Spinal cord (tissue), 10 donors: ENCODE results near the gene YEATS4. TPM values are rescaled to one million over a fixed set of nuclear protein-coding genes. Genes with fewer than 3 reads are reported as not detected.

Experiments
- DNase-seq, 6 donors: peaks; one replicate each; pipeline versions ENCODE4 v3.0.0 to v3.0.0-alpha.2; 2013 to 2015; ENCODE audit warnings: low spot score in 6 of 6, low read depth in 4 of 6
- H3K27ac ChIP-seq: one replicate; pipeline ENCODE4 v1.5.1; 2013; ENCODE audit warnings: low read depth, low read length, control low read depth
- H3K27me3 ChIP-seq: one replicate; pipeline ENCODE4 v1.6.1; 2013; ENCODE audit warnings: low read length; ENCODE audit not compliant: control insufficient read depth, insufficient read depth
- H3K36me3 ChIP-seq: one replicate; pipeline ENCODE4 v1.6.1; 2013; ENCODE audit warnings: low read length; ENCODE audit not compliant: control insufficient read depth, insufficient read depth
- H3K4me1 ChIP-seq: one replicate; pipeline ENCODE4 v1.6.1; 2013; ENCODE audit warnings: low read length; ENCODE audit not compliant: control insufficient read depth, insufficient read depth
- H3K4me3 ChIP-seq: one replicate; pipeline ENCODE4 v1.5.1; 2013; ENCODE audit warnings: low read depth, low read length, control low read depth
- H3K9me3 ChIP-seq: one replicate; pipeline ENCODE4 v1.6.1; 2013; ENCODE audit warnings: low read length; ENCODE audit not compliant: control insufficient read depth, insufficient read depth
- WGBS: methylation state at CpG from one replicate; pipeline ENCODE4 v1.1.5; 2013; ENCODE audit warnings: missing lambda C conversion rate; ENCODE audit not compliant: insufficient coverage; 5-methylcytosine and 5-hydroxymethylcytosine counted together
- polyA plus RNA-seq, 2 donors: library from polyadenylated mRNA; unstranded; fragments of 120-200 nt; gene quantifications; one replicate each; pipeline ENCODE4 v1.2.1, GENCODE V29; 2013; ENCODE audit not compliant: insufficient read length in 2 of 2
- total RNA-seq, 2 donors: library from RNA; depleted of rRNA in 1 of 2; stranded (reverse); fragments of 120-200 nt in 1 of 2; fragments of >200 nt in 1 of 2; gene quantifications; one replicate each; pipeline versions ENCODE4 v1.2.3 to v1.2.4, GENCODE V29; 2013 to 2014
- donor health status: healthy.

Gene YEATS4
- total and polyA plus RNA-seq, 4 donors: 21.7 to 29.8 (median 27.4) TPM

- Histone ChIP-seq H3K36me3 (no peaks in the 10 kb centered on the region), H3K4me1 (no peaks in the 10 kb centered on the region), H3K27me3 (no peaks in the 10 kb centered on the region), H3K27ac (no peak overlapping the region), H3K4me3 (no peak overlapping the region), H3K9me3 (no peaks in the 10 kb centered on the region)
- DNase-seq: no peak
- WGBS: no CpG with 5 or more reads among the region's 3 CpGs
Measured at GRCh38 chr12:69385038-69385437, 25.5 kb downstream of the YEATS4 start.

GRCh38 chr12:69386921-69387320, 27.4 kb downstream of the YEATS4 start:
- H3K4me1 ChIP-seq: no peaks in the 10 kb centered on the region
- 100% methylated on average over 1 of the region's 2 CpGs for WGBS

GRCh38 chr12:69388371-69388770, 28.8 kb downstream of the YEATS4 start:
- H3K9me3 ChIP-seq: no peaks in the 10 kb centered on the region
- H3K36me3 ChIP-seq: no peaks in the 10 kb centered on the region
- no peaks in the 10 kb centered on the region for H3K4me1 ChIP-seq
- no CpG with 5 or more reads among the region's 1 CpG for WGBS
- no peak overlapping the region for H3K27ac ChIP-seq
- no peak overlapping the region for H3K4me3 ChIP-seq
- H3K27me3 ChIP-seq: no peaks in the 10 kb centered on the region
- peak in 5 of 6 donors; percentile 11 to 81 (median 25) for DNase-seq

More at GRCh38 chr12:69386921-69387320, 27.4 kb downstream of the YEATS4 start:
- Histone ChIP-seq H3K36me3 (no peaks in the 10 kb centered on the region), H3K9me3 (no peaks in the 10 kb centered on the region), H3K27ac (no peak overlapping the region), H3K27me3 (no peaks in the 10 kb centered on the region), H3K4me3 (no peak overlapping the region)
- DNase-seq: no peak

- DNase-seq: no peak
- no peak overlapping the region for H3K27ac ChIP-seq
- WGBS: no CpG with 5 or more reads among the region's 1 CpG
- H3K4me3 ChIP-seq: no peak overlapping the region
- H3K36me3 ChIP-seq: no peaks in the 10 kb centered on the region
- no peaks in the 10 kb centered on the region for H3K27me3 ChIP-seq
- no peaks in the 10 kb centered on the region for H3K4me1 ChIP-seq
- H3K9me3 ChIP-seq: no peaks in the 10 kb centered on the region
Measured at GRCh38 chr12:69389831-69390230, 30.3 kb downstream of the YEATS4 start.

DNA sequence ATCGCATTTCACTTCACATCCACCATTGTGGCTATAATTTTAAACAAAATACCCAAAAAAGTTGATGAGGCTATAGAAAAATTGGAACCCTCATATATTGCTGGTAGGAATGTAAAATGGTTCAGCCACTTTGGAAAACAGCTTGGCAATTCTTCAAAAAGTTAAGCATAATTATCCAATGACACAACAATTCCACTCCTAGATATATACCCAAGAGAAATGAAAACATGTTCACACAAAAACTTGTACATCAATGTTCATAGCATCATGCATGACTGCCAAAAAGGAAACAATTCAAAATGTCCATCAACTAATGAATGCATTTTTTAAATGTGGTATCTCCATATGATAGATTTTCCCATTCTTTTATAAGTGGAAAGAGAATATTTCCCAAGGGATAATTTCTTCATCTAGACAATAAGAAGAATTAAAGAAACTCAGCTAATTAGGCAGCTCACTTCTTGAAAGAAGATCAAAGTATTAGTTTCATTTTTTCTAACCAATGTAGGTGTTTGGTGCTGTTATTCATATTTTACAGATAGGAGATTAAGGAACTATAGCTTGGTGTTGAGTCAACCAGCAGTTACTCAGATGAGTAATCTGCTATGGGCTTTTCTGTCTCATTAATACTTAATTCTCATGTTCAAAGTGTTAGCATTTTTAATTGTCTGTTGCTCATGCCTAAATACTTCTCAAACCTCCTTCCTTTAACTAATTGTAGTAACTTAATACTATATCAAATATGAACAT, 32.8 kb downstream of the YEATS4 start:
- no peaks in the 10 kb centered on the region for H3K36me3 ChIP-seq

DNA sequence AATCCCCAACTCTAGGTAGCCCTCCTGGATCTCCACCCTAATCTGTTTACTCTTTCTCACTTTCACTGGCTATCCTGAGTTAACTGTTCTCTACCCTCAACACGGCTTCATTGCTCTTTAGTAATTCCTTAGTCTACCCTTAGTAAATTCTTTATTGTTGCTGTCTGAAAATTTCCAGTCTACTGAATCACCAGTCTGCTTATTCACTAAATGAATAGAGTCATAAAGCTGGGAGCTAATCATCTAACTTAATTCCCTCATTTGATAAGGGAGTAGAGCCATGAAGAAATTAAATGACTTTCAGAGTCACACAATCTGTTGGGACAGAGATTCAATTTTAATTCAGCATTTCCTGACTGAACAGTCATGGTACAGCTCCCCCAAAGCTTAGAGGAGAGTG, 36.5 kb downstream of the YEATS4 start:
- Histone ChIP-seq H3K27me3 (no peaks in the 10 kb centered on the region), H3K36me3 (no peaks in the 10 kb centered on the region), H3K9me3 (peaks cover 4% of the 10 kb centered on the region), H3K4me3 (no peak overlapping the region), H3K4me1 (no peaks in the 10 kb centered on the region), H3K27ac (no peak overlapping the region)
- peak in 1 of 6 donors; percentile 32 for DNase-seq
- WGBS: no CpG with 5 or more reads among the region's 1 CpG

More for the DNA sequence above, 32.8 kb downstream of the YEATS4 start:
- H3K4me3 ChIP-seq: no peak overlapping the region
- peaks cover 4% of the 10 kb centered on the region for H3K9me3 ChIP-seq
- no peak for DNase-seq
- no CpG with 5 or more reads among the region's 1 CpG for WGBS
- no peaks in the 10 kb centered on the region for H3K4me1 ChIP-seq
- H3K27me3 ChIP-seq: no peaks in the 10 kb centered on the region
- no peak overlapping the region for H3K27ac ChIP-seq

GRCh38 chr12:69396963-69397362, 37.4 kb downstream of the YEATS4 start:
- H3K27ac ChIP-seq: no peak overlapping the region
- no peaks in the 10 kb centered on the region for H3K36me3 ChIP-seq
- no peaks in the 10 kb centered on the region for H3K4me1 ChIP-seq
- no peak for DNase-seq
- no peak overlapping the region for H3K4me3 ChIP-seq
- peaks cover 4% of the 10 kb centered on the region for H3K9me3 ChIP-seq
- WGBS: no CpG with 5 or more reads among the region's 3 CpGs
- H3K27me3 ChIP-seq: no peaks in the 10 kb centered on the region

DNA sequence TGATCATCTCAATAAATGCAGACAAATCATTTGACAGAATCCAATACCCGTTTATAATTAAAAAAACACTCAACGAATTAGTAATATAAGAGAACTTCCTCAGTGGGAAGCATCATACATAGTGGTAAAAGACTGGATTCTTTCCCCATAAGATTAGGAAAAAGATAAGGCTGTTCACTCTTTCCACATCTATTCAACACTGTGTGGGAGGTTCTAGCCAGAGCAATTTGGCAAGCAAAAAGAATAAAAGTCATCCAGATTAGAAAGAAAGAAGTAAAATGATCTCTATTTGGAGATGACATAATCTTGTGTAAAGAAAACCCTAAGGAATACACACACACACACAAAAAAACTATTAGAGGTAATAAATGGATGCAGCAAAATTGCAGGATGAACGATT, 38.4 kb downstream of the YEATS4 start:
- H3K9me3 ChIP-seq: peaks cover 4% of the 10 kb centered on the region
- no peak overlapping the region for H3K4me3 ChIP-seq
- WGBS: no CpG with 5 or more reads among the region's 3 CpGs
- DNase-seq: no peak
- no peak overlapping the region for H3K27ac ChIP-seq
- H3K27me3 ChIP-seq: no peaks in the 10 kb centered on the region
- no peaks in the 10 kb centered on the region for H3K4me1 ChIP-seq
- no peaks in the 10 kb centered on the region for H3K36me3 ChIP-seq

GRCh38 chr12:69401940-69402339, 42.4 kb downstream of the YEATS4 start:
- Histone ChIP-seq H3K4me3 (no peak overlapping the region), H3K9me3 (peaks cover under 1% of the 10 kb centered on the region), H3K27ac (no peak overlapping the region), H3K27me3 (no peaks in the 10 kb centered on the region), H3K4me1 (no peaks in the 10 kb centered on the region), H3K36me3 (no peaks in the 10 kb centered on the region)
- 60% methylated on average over 1 of the region's 4 CpGs for WGBS
- DNase-seq: peak in 1 of 6 donors; percentile 10

- WGBS: no CpG with 5 or more reads among the region's 7 CpGs
- DNase-seq: no peak
- Histone ChIP-seq H3K4me1 (no peaks in the 10 kb centered on the region), H3K36me3 (no peaks in the 10 kb centered on the region), H3K4me3 (no peak overlapping the region), H3K9me3 (no peaks in the 10 kb centered on the region), H3K27me3 (no peaks in the 10 kb centered on the region), H3K27ac (no peak overlapping the region)
Measured at GRCh38 chr12:69404851-69405565, 45.5 kb downstream of the YEATS4 start.
